HCT116 (cell line): ENCODE data around the gene ERP29. TPM values are rescaled to one million over a fixed set of nuclear protein-coding genes. Genes with fewer than 3 reads are reported as not detected.

Experiments used
- ATAC-seq: fragments of 200-7000 bp; cut with Tn5 transposase; 2 replicates; pipeline ENCODE4 v1.9.1; 2020; ENCODE audit warnings: mild to moderate bottlenecking, moderate library complexity
- BruUV-seq: library from RNA; stranded (reverse); fragments of 400-500 nt; replicated peaks from 2 replicates; lab custom pipeline; 2021; lab: Mats Ljungman, UMichigan
- CTCF ChIA-PET: fragments of 300-600 bp; sonication (Branson Sonifier 250); formaldehyde crosslinking; loops from one replicate; lab custom pipeline; 2021; ENCODE audit warnings: antibody characterized with exemption; lab: Charles Lee
- POLR2A ChIA-PET: fragments of 300-600, 350-600 bp; sonication (Branson Sonifier 250); formaldehyde crosslinking; loops from one replicate; lab custom pipeline; 2021; ENCODE audit warnings: antibody characterized with exemption; lab: Charles Lee
- RAD21 ChIA-PET, 2 experiments: fragments of 300-600 bp; sonication (Branson Sonifier 250); formaldehyde crosslinking; loops; one replicate each; lab custom pipeline; 2023; ENCODE audit warnings: low total read pairs in 2 of 2; ENCODE audit not compliant: uncharacterized antibody in 2 of 2, unreplicated experiment in 2 of 2, low non-redundant PET in 1 of 2; lab: Charles Lee
- DNase-seq: peaks from one replicate; pipeline ENCODE4 v3.0.0-alpha.2; 2010; ENCODE audit warnings: low read depth, low spot score
- H2AFZ ChIP-seq: fragments of 200-600 bp; shearing (Covaris generic), sonication (generic); 2 replicates; pipeline ENCODE4 v1.6.1; 2017; ENCODE audit warnings: low read depth, mixed run types, mixed read lengths, antibody characterized with exemption, low read length; ENCODE audit not compliant: poor library complexity, severe bottlenecking
- H3K27ac ChIP-seq: 2 replicates; pipeline ENCODE4 v1.5.1; 2012; ENCODE audit warnings: low read depth, low read length
- H3K27me3 ChIP-seq: fragments of 200-600 bp; sonication (generic); 2 replicates; pipeline ENCODE4 v1.6.1; 2016; ENCODE audit warnings: mixed run types, low read length, mixed read lengths; ENCODE audit not compliant: insufficient read depth
- H3K36me3 ChIP-seq, 2 experiments: fragments of 200-500 bp in 1 of 2; fragments of 200-600 bp in 1 of 2; sonication (Bioruptor generic) in 1 of 2; sonication (generic) in 1 of 2; 2 replicates each; pipeline versions ENCODE4 v1.5.1 to v1.6.1; 2014 to 2016; ENCODE audit warnings: low read length in 2 of 2, inconsistent platforms in 1 of 2, mixed read lengths in 1 of 2, mixed run types in 1 of 2; ENCODE audit not compliant: insufficient read depth in 2 of 2, control insufficient read depth in 1 of 2
- H3K4me1 ChIP-seq, 2 experiments: fragments of 200-600 bp in 1 of 2; sonication (generic) in 1 of 2; 2 replicates each; pipeline versions ENCODE4 v1.5.1 to v1.6.1; 2012 to 2017; ENCODE audit warnings: low read length in 2 of 2, inconsistent platforms in 1 of 2, mild to moderate bottlenecking in 1 of 2, mixed read lengths in 1 of 2, mixed run types in 1 of 2, moderate library complexity in 1 of 2; ENCODE audit not compliant: insufficient read depth in 2 of 2, control insufficient read depth in 1 of 2
- H3K4me2 ChIP-seq: fragments of 200-600 bp; sonication (generic); 2 replicates; pipeline ENCODE4 v1.6.1; 2017; ENCODE audit warnings: mixed run types, low read length, mixed read lengths
- H3K4me3 ChIP-seq, 2 experiments: fragments of 200-600 bp in 1 of 2; sonication (generic) in 1 of 2; replicated peaks in 1 of 2; 2 replicates each; pipeline ENCODE4 v1.5.1; 2011 to 2016; ENCODE audit warnings: low read length in 2 of 2, control low read depth in 1 of 2, low read depth in 1 of 2, mild to moderate bottlenecking in 1 of 2, mixed read lengths in 1 of 2, mixed run types in 1 of 2
- H3K79me2 ChIP-seq: fragments of 200-600 bp; sonication (generic); 2 replicates; pipeline ENCODE4 v1.6.1; 2017; ENCODE audit warnings: mild to moderate bottlenecking, mixed run types, low read length, moderate library complexity, mixed read lengths; ENCODE audit not compliant: insufficient read depth
- H3K9ac ChIP-seq: fragments of 200-600 bp; sonication (generic); 2 replicates; pipeline ENCODE4 v1.6.1; 2016; ENCODE audit warnings: low read length, mixed read lengths
- H3K9me2 ChIP-seq: fragments of 200-600 bp; sonication (generic), shearing (Covaris generic); 2 replicates; pipeline ENCODE4 v1.6.1; 2017; ENCODE audit warnings: mixed run types, mild to moderate bottlenecking, moderate library complexity; ENCODE audit not compliant: insufficient read depth
- H3K9me3 ChIP-seq, 2 experiments: fragments of 200-500 bp in 1 of 2; fragments of 200-600 bp in 1 of 2; sonication (Bioruptor generic) in 1 of 2; sonication (generic) in 1 of 2; 2 replicates each; pipeline ENCODE4 v1.6.1; 2014 to 2017; ENCODE audit warnings: low read length in 2 of 2, mixed read lengths in 2 of 2, inconsistent platforms in 1 of 2, low read depth in 1 of 2, mild to moderate bottlenecking in 1 of 2, mixed run types in 1 of 2, moderate library complexity in 1 of 2; ENCODE audit not compliant: control insufficient read depth in 1 of 2, insufficient read depth in 1 of 2
- H4K20me1 ChIP-seq: fragments of 200-600 bp; sonication (generic), shearing (Covaris generic); 2 replicates; pipeline ENCODE4 v1.6.1; 2017; ENCODE audit warnings: mixed run types, mild to moderate bottlenecking, moderate library complexity; ENCODE audit not compliant: insufficient read depth
- EGR1 ChIP-seq: IDR thresholded peaks from 2 replicates; pipeline ENCODE4 v1.6.1; 2012; ENCODE audit warnings: low read depth
- ELF1 ChIP-seq: IDR thresholded peaks from 2 replicates; pipeline ENCODE4 v1.6.1; 2012; ENCODE audit warnings: low read depth, borderline replicate concordance
- EZH2 ChIP-seq: fragments of 200-600 bp; sonication (generic); IDR thresholded peaks from 2 replicates; pipeline ENCODE4 v1.6.1; 2017; ENCODE audit warnings: antibody characterized with exemption, mixed run types
- JUND ChIP-seq: IDR thresholded peaks from 2 replicates; pipeline ENCODE4 v1.6.1; 2012
- SIN3A ChIP-seq: IDR thresholded peaks from 2 replicates; pipeline ENCODE4 v1.6.1; 2012; ENCODE audit warnings: low read depth
- SRF ChIP-seq: IDR thresholded peaks from 2 replicates; pipeline ENCODE4 v1.6.1; 2012; ENCODE audit warnings: low read depth
- TCF7L2 ChIP-seq: IDR thresholded peaks from 2 replicates; pipeline ENCODE4 v1.7.0; 2011; ENCODE audit warnings: borderline replicate concordance, inconsistent platforms; ENCODE audit not compliant: insufficient read depth, insufficient read length; ENCODE audit errors: extremely low read depth
- ZFX ChIP-seq: fragments of 450-650 bp; IDR thresholded peaks from 2 replicates; pipeline ENCODE4 v1.6.1; 2017
- ZNF274 ChIP-seq: fragments of 200-500 bp; sonication (Bioruptor generic); IDR thresholded peaks from 2 replicates; pipeline ENCODE4 v1.6.1; 2014; ENCODE audit warnings: mild to moderate bottlenecking, low read depth, low read length, inconsistent platforms
- intact Hi-C: fragments of 100-400 bp; cut with micrococcal nuclease; formaldehyde crosslinking; loops from 2 replicates; pipeline ENCODE4 v1.10.0; 2022
- total RNA-seq: library from RNA; stranded (reverse); gene quantifications from one replicate; pipeline ENCODE4 v1.2.1, GENCODE V29; 2021; ENCODE audit not compliant: unreplicated experiment
- TF ChIP-seq, protein P1 (sequence below): IDR thresholded peaks from 2 replicates; pipeline ENCODE4 v1.6.1; 2012; ENCODE audit warnings: low read depth
- TF ChIP-seq, protein P2 (sequence below): IDR thresholded peaks from 2 replicates; pipeline ENCODE4 v1.6.1; 2011; ENCODE audit warnings: mild to moderate bottlenecking, low read length, moderate library complexity; ENCODE audit not compliant: insufficient replicate concordance; ENCODE audit errors: extremely low read depth
- TF ChIP-seq, protein P3 (sequence below): IDR thresholded peaks from 2 replicates; pipeline ENCODE4 v1.6.1; 2012
- TF ChIP-seq, protein P4 (sequence below), 3 experiments: fragments of 200-600 bp in 1 of 3; sonication (generic) in 1 of 3; IDR thresholded peaks in 2 of 3; conservative IDR thresholded peaks in 1 of 3; 2 replicates each; pipeline ENCODE4 v1.5.1; 2012 to 2017; ENCODE audit warnings: low read depth in 2 of 3, low read length in 2 of 3, antibody characterized with exemption in 1 of 3, borderline replicate concordance in 1 of 3, control low read depth in 1 of 3, mild to moderate bottlenecking in 1 of 3, mixed read lengths in 1 of 3, mixed run types in 1 of 3, moderate library complexity in 1 of 3; ENCODE audit not compliant: insufficient read depth in 1 of 3

Gene ERP29
- total RNA-seq, 1 experiment from 2014 or later: 130 TPM

DNA sequence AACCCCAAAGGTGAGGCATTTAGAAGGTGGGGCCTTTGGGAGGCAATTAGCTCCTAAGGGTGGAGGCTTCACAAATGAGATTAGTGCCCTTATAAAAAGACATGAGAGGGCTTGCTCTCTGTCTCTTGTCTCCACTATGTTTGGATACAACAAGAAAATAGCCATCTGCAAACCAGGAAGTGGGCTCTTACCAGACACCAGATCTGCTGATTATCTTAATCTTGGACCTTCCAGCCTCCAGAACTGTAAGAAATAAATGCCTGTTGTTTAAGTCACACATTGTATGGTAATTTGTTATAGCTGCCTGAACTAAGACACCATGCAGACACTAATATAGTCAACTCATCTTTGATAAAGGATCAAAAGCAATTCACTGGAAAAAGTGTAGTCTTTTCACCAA, 34.7 kb upstream of the ERP29 start (continued):
- TF ChIP-seq, protein P1, sequence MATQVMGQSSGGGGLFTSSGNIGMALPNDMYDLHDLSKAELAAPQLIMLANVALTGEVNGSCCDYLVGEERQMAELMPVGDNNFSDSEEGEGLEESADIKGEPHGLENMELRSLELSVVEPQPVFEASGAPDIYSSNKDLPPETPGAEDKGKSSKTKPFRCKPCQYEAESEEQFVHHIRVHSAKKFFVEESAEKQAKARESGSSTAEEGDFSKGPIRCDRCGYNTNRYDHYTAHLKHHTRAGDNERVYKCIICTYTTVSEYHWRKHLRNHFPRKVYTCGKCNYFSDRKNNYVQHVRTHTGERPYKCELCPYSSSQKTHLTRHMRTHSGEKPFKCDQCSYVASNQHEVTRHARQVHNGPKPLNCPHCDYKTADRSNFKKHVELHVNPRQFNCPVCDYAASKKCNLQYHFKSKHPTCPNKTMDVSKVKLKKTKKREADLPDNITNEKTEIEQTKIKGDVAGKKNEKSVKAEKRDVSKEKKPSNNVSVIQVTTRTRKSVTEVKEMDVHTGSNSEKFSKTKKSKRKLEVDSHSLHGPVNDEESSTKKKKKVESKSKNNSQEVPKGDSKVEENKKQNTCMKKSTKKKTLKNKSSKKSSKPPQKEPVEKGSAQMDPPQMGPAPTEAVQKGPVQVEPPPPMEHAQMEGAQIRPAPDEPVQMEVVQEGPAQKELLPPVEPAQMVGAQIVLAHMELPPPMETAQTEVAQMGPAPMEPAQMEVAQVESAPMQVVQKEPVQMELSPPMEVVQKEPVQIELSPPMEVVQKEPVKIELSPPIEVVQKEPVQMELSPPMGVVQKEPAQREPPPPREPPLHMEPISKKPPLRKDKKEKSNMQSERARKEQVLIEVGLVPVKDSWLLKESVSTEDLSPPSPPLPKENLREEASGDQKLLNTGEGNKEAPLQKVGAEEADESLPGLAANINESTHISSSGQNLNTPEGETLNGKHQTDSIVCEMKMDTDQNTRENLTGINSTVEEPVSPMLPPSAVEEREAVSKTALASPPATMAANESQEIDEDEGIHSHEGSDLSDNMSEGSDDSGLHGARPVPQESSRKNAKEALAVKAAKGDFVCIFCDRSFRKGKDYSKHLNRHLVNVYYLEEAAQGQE: no peak
- no peak for TF ChIP-seq EZH2
- TF ChIP-seq ZFX: no peak
- TF ChIP-seq, protein P2, sequence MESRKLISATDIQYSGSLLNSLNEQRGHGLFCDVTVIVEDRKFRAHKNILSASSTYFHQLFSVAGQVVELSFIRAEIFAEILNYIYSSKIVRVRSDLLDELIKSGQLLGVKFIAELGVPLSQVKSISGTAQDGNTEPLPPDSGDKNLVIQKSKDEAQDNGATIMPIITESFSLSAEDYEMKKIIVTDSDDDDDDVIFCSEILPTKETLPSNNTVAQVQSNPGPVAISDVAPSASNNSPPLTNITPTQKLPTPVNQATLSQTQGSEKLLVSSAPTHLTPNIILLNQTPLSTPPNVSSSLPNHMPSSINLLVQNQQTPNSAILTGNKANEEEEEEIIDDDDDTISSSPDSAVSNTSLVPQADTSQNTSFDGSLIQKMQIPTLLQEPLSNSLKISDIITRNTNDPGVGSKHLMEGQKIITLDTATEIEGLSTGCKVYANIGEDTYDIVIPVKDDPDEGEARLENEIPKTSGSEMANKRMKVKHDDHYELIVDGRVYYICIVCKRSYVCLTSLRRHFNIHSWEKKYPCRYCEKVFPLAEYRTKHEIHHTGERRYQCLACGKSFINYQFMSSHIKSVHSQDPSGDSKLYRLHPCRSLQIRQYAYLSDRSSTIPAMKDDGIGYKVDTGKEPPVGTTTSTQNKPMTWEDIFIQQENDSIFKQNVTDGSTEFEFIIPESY: no peak
- TF ChIP-seq, protein P3, sequence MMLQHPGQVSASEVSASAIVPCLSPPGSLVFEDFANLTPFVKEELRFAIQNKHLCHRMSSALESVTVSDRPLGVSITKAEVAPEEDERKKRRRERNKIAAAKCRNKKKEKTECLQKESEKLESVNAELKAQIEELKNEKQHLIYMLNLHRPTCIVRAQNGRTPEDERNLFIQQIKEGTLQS: no peak
- no peak for TF ChIP-seq ZNF274

DNA sequence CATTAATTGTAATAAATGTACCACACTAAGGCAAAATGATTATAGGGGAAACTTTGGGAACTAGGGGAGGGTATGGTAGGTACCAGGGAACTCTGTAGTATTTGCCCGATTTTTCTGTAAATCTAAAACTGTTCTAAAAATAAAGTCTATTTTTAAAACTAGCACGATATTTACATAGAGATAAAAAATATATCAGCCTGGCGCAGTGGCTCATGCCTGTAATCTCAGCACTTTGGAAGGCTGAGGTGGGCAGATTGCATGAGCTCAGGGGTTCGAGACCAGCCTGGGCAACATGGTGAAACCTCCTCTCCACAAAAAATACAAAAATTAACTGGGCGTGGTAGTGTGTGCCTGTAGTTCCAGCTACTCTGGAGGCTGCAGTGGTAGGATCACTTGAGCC, 32.6 kb upstream of the ERP29 start:
- no peaks in the 10 kb centered on the region for H3K9me3 ChIP-seq
- no peaks in the 10 kb centered on the region for H4K20me1 ChIP-seq
- no peaks in the 10 kb centered on the region for H3K4me1 ChIP-seq
- ChIA-PET RAD21 (no interaction called here), POLR2A (no interaction called here), CTCF (no interaction called here)
- TF ChIP-seq, protein P4, sequence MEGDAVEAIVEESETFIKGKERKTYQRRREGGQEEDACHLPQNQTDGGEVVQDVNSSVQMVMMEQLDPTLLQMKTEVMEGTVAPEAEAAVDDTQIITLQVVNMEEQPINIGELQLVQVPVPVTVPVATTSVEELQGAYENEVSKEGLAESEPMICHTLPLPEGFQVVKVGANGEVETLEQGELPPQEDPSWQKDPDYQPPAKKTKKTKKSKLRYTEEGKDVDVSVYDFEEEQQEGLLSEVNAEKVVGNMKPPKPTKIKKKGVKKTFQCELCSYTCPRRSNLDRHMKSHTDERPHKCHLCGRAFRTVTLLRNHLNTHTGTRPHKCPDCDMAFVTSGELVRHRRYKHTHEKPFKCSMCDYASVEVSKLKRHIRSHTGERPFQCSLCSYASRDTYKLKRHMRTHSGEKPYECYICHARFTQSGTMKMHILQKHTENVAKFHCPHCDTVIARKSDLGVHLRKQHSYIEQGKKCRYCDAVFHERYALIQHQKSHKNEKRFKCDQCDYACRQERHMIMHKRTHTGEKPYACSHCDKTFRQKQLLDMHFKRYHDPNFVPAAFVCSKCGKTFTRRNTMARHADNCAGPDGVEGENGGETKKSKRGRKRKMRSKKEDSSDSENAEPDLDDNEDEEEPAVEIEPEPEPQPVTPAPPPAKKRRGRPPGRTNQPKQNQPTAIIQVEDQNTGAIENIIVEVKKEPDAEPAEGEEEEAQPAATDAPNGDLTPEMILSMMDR (IDR thresholded peaks at IDR 0.05 in 2 of 3, conservative IDR thresholded peaks at IDR 0.05 in 1 of 3; ENCODE audit: borderline replicate concordance in 1 of 3, insufficient read depth in 1 of 3, low read depth in 2 of 3, low read length in 2 of 3): no peak
- TF ChIP-seq SRF (no peak), ELF1 (no peak), ZFX (no peak), JUND (no peak), TCF7L2 (no peak), EGR1 (no peak), EZH2 (no peak), SIN3A (no peak)
- TF ChIP-seq, protein P1: no peak
- no peak overlapping the region for H3K27ac ChIP-seq
- no peak for DNase-seq
- H3K27me3 ChIP-seq: no peaks in the 10 kb centered on the region
- H2AFZ ChIP-seq: no peak overlapping the region
- H3K79me2 ChIP-seq: no peaks in the 10 kb centered on the region
- H3K9me2 ChIP-seq: no peaks in the 10 kb centered on the region
- H3K4me2 ChIP-seq: no peak overlapping the region
- no TSS peak for BruUV-seq
- H3K9ac ChIP-seq: no peak overlapping the region
- no peak overlapping the region for H3K4me3 ChIP-seq
- intact Hi-C loops: no loop called here
- no peaks in the 10 kb centered on the region for H3K36me3 ChIP-seq
- no peak for ATAC-seq
